ENCODE measurements around the gene G3BP1. TPM values are rescaled to one million over a fixed set of nuclear protein-coding genes. Genes with fewer than 3 reads are reported as not detected.

The G3BP1 gene
- total and polyA plus RNA-seq, 4 donors, result 19.1 to 171 (median 87.0) TPM

DNA sequence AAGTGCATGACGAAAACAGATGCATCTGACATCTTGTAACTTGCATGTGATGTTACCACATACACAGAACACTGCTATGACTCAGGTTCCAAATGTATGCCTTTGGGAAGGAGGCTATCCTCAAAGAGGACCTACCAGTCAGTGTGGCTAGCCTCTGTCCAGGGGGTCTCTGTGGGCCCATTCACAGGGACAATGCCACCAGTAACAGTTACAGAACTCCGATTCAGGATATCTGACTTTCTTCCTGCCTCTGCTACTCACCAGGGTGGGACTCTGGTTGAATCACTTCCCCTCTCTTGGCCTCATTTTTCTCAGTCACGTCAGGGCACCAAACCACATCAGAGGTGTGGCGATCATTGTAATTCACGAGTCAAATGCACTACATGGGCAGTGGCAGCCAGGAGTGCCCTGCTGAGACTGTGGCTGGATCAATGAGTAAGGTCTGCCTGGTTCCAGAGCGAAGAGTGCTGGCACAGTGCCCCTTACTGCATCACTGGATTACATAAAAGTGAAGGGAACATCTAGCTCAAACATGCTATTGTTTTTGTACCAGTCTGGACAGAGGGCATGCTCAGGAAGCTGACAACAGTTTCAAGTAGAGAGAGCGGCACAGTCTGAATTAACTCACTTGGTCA lies 26.6 kb upstream of the G3BP1 start:
- WGBS, 2 donors, result 42 to 55% methylated on average over 7 of the region's 7 CpGs
- H3K9me3 ChIP-seq (ENCODE audit: control insufficient read depth in 4 of 4, insufficient read depth in 3 of 4, low read length in 3 of 4), result no peaks in the 10 kb centered on the region
- H3K36me3 ChIP-seq (ENCODE audit: control insufficient read depth in 4 of 4, insufficient read depth in 4 of 4, low read length in 4 of 4), result peaks cover 0 to 30% (median 16%) of the 10 kb centered on the region in 4 donors
- no peak for DNase-seq
- TF ChIP-seq, protein P1, sequence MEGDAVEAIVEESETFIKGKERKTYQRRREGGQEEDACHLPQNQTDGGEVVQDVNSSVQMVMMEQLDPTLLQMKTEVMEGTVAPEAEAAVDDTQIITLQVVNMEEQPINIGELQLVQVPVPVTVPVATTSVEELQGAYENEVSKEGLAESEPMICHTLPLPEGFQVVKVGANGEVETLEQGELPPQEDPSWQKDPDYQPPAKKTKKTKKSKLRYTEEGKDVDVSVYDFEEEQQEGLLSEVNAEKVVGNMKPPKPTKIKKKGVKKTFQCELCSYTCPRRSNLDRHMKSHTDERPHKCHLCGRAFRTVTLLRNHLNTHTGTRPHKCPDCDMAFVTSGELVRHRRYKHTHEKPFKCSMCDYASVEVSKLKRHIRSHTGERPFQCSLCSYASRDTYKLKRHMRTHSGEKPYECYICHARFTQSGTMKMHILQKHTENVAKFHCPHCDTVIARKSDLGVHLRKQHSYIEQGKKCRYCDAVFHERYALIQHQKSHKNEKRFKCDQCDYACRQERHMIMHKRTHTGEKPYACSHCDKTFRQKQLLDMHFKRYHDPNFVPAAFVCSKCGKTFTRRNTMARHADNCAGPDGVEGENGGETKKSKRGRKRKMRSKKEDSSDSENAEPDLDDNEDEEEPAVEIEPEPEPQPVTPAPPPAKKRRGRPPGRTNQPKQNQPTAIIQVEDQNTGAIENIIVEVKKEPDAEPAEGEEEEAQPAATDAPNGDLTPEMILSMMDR (IDR thresholded peaks at IDR 0.05; ENCODE audit: control extremely low read depth, extremely low read depth), result no peak
- H3K27me3 ChIP-seq (ENCODE audit: control insufficient read depth in 3 of 3, insufficient read depth in 3 of 3, low read length in 2 of 3), result no peaks in the 10 kb centered on the region
- no peak overlapping the region for H3K4me3 ChIP-seq
- H3K4me1 ChIP-seq (ENCODE audit: control insufficient read depth in 5 of 5, insufficient read depth in 5 of 5, low read length in 5 of 5), result peaks cover 3 to 8% (median 7%) of the 10 kb centered on the region in 5 donors
- peak; percentile 34 for ATAC-seq (ENCODE audit: insufficient read depth, low FRiP score)
- H3K9ac ChIP-seq (ENCODE audit: insufficient read depth in 1 of 2, low read length in 2 of 2), result no peak overlapping the region
- H3K27ac ChIP-seq (ENCODE audit: low read depth in 1 of 2, low read length in 1 of 2), result peak overlapping the region in 1 of 2 donors; percentile 91

DNA sequence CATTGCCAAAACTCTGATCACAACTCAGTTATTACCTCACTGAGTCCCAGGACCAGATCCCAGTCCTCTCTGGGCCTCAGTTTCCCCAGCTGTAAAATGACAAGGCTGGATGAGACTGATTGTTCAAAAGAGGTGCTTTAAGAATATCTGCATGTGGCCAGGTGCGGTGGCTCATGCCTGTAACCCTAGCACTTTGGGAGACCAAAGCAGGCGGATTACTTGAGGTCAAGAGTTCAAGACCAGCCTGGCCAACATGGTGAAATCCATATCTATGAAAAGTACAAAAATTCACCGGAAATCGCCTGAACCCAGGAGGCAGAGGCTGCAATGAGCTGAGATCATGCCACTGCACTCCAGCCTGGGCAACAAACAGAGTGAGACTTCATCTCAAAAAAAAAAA lies 21.6 kb upstream of the G3BP1 start:
- H3K27ac ChIP-seq (ENCODE audit: low read depth in 1 of 2, low read length in 1 of 2), result no peak overlapping the region
- H3K9ac ChIP-seq (ENCODE audit: insufficient read depth in 1 of 2, low read length in 2 of 2), result no peak overlapping the region
- no peaks in the 10 kb centered on the region for H3K27me3 ChIP-seq (ENCODE audit: control insufficient read depth in 3 of 3, insufficient read depth in 3 of 3, low read length in 2 of 3)
- H3K4me1 ChIP-seq (ENCODE audit: control insufficient read depth in 5 of 5, insufficient read depth in 5 of 5, low read length in 5 of 5), result peaks cover 0 to 7% (median 2%) of the 10 kb centered on the region in 5 donors
- ATAC-seq (ENCODE audit: insufficient read depth, low FRiP score) (no peak), DNase-seq (no peak)
- WGBS, 2 donors, result 95 to 99% methylated on average over 4 of the region's 4 CpGs
- H3K36me3 ChIP-seq (ENCODE audit: control insufficient read depth in 4 of 4, insufficient read depth in 4 of 4, low read length in 4 of 4), result peaks cover 2 to 14% (median 12%) of the 10 kb centered on the region in 4 donors
- TF ChIP-seq, protein P1 (IDR thresholded peaks at IDR 0.05; ENCODE audit: control extremely low read depth, extremely low read depth), result no peak
- no peak overlapping the region for H3K4me3 ChIP-seq
- H3K9me3 ChIP-seq (ENCODE audit: control insufficient read depth in 4 of 4, insufficient read depth in 3 of 4, low read length in 3 of 4), result no peaks in the 10 kb centered on the region

DNA sequence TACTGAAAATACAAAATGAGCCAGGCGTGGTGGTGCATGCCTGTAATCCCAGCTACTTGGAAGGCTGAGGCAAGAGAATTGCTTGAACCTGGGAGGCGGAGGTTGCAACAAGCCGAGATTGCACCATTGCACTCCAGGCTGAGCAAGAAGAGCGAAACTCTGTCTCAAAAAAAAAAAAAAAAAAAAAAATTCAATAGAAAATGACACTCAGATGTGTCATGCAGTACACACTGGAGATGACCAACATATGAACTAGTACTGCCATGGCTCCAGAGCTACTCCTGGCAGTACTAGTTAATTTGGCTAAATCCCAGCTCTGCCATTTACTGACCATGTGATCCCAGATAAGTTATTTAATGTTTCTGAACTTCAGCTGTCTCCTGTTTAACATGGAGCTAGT lies 20.7 kb upstream of the G3BP1 start:
- Histone ChIP-seq H3K36me3 (ENCODE audit: control insufficient read depth in 4 of 4, insufficient read depth in 4 of 4, low read length in 4 of 4) (peaks cover 2 to 5% (median 4%) of the 10 kb centered on the region in 4 donors), H3K4me3 (no peak overlapping the region), H3K27ac (ENCODE audit: low read depth in 1 of 2, low read length in 1 of 2) (no peak overlapping the region), H3K9me3 (ENCODE audit: control insufficient read depth in 4 of 4, insufficient read depth in 3 of 4, low read length in 3 of 4) (no peaks in the 10 kb centered on the region), H3K9ac (ENCODE audit: insufficient read depth in 1 of 2, low read length in 2 of 2) (no peak overlapping the region), H3K27me3 (ENCODE audit: control insufficient read depth in 3 of 3, insufficient read depth in 3 of 3, low read length in 2 of 3) (no peaks in the 10 kb centered on the region), H3K4me1 (ENCODE audit: control insufficient read depth in 5 of 5, insufficient read depth in 5 of 5, low read length in 5 of 5) (peaks cover 0 to 4% (median 0%) of the 10 kb centered on the region in 5 donors)
- DNase-seq, result no peak
- TF ChIP-seq, protein P1 (IDR thresholded peaks at IDR 0.05; ENCODE audit: control extremely low read depth, extremely low read depth), result no peak
- WGBS, 2 donors, result 35 to 86% methylated on average over 4 of the region's 4 CpGs
- no peak for ATAC-seq (ENCODE audit: insufficient read depth, low FRiP score)

Measured in lung (tissue), 12 donors.